Astrocyte (in vitro differentiated cells and primary cell): ENCODE results near the gene RBBP6.

Experiments
- EZH2 ChIP-seq: IDR thresholded peaks from 2 replicates; pipeline ENCODE4 v1.6.1; 2012; ENCODE audit warnings: mild to moderate bottlenecking, low read length, inconsistent platforms; ENCODE audit not compliant: insufficient read depth
- TF ChIP-seq, protein P1 (sequence below): IDR thresholded peaks from 2 replicates; pipeline ENCODE4 v1.5.1; 2011; ENCODE audit warnings: low read depth, mild to moderate bottlenecking, inconsistent platforms, low read length, moderate library complexity; ENCODE audit not compliant: insufficient read depth

DNA sequence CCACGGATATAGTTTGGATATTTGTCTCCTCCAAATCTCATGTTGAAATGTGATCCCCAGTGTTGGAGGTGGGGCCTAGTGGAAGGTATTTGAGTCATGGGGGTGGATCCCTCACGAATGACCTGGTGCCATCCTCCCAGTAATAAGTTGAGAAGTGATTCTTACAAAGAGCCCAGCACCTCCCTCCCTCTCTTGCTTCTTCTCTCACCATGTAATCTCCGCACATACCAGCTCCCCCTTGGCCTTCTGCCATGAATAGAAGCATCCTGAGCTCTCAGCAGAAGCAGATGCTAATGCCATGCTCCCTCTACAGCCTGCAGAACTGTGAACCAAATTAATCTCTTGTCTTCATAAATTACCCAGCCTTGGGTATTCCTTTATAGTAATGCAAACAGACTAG is 41.9 kb upstream of the RBBP6 start:
- TF ChIP-seq, protein P1, sequence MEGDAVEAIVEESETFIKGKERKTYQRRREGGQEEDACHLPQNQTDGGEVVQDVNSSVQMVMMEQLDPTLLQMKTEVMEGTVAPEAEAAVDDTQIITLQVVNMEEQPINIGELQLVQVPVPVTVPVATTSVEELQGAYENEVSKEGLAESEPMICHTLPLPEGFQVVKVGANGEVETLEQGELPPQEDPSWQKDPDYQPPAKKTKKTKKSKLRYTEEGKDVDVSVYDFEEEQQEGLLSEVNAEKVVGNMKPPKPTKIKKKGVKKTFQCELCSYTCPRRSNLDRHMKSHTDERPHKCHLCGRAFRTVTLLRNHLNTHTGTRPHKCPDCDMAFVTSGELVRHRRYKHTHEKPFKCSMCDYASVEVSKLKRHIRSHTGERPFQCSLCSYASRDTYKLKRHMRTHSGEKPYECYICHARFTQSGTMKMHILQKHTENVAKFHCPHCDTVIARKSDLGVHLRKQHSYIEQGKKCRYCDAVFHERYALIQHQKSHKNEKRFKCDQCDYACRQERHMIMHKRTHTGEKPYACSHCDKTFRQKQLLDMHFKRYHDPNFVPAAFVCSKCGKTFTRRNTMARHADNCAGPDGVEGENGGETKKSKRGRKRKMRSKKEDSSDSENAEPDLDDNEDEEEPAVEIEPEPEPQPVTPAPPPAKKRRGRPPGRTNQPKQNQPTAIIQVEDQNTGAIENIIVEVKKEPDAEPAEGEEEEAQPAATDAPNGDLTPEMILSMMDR, result no peak
- TF ChIP-seq EZH2, result no peak
